ENCODE data around the gene WDR49. TPM values are rescaled to one million over a fixed set of nuclear protein-coding genes. Genes with fewer than 3 reads are reported as not detected.

The WDR49 gene
- total RNA-seq, 2 donors from 2014 or later = 0.93 to 1.6 TPM

DNA sequence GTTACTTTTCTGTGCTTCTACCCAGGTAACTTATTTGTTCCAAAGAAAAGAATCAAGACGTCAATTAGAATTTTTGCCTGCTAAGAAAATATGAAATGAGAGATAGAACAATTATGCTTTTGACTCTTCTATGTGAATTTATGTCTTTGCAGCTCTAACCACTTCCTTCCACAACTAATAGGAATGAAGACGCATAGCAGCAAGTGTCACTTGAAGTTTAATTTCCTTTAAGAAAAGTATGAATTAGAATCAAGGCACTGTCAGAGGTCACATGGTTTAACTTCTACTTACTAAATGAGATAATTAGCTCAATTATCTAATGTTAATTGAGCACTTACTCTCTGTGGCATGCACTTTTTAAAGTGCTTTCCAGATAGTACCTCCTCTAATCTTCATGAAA, 3.3 kb downstream of the WDR49 start:
- Histone ChIP-seq H3K36me3 (ENCODE audit: control insufficient read depth, insufficient read depth, low read length) (no peaks in the 10 kb centered on the region), H3K27me3 (ENCODE audit: control insufficient read depth, insufficient read depth, low read length, poor library complexity, severe bottlenecking) (no peaks in the 10 kb centered on the region), H3K9ac (ENCODE audit: extremely low read depth, low read length, poor library complexity, severe bottlenecking) (no peak overlapping the region), H3K27ac (ENCODE audit: low read depth, low read length) (no peak overlapping the region), H3K4me1 (ENCODE audit: control insufficient read depth, insufficient read depth, low read length) (no peaks in the 10 kb centered on the region), H3K4me3 (ENCODE audit: low read length) (no peak overlapping the region), H3K9me3 (ENCODE audit: control insufficient read depth, low read length) (no peaks in the 10 kb centered on the region)
- Mint-ChIP-seq H3K27ac (no peak overlapping the region), H3K36me3 (ENCODE audit: low read depth) (no peaks in the 10 kb centered on the region), H3K4me3 (no peak overlapping the region), H3K4me1 (peaks cover 7% of the 10 kb centered on the region), H3K9me3 (peaks cover 2% of the 10 kb centered on the region), H3K27me3 (ENCODE audit: insufficient read depth) (no peaks in the 10 kb centered on the region)
- TF ChIP-seq, protein P1, sequence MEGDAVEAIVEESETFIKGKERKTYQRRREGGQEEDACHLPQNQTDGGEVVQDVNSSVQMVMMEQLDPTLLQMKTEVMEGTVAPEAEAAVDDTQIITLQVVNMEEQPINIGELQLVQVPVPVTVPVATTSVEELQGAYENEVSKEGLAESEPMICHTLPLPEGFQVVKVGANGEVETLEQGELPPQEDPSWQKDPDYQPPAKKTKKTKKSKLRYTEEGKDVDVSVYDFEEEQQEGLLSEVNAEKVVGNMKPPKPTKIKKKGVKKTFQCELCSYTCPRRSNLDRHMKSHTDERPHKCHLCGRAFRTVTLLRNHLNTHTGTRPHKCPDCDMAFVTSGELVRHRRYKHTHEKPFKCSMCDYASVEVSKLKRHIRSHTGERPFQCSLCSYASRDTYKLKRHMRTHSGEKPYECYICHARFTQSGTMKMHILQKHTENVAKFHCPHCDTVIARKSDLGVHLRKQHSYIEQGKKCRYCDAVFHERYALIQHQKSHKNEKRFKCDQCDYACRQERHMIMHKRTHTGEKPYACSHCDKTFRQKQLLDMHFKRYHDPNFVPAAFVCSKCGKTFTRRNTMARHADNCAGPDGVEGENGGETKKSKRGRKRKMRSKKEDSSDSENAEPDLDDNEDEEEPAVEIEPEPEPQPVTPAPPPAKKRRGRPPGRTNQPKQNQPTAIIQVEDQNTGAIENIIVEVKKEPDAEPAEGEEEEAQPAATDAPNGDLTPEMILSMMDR (conservative IDR thresholded peaks at IDR 0.05) = no peak
- WGBS, 2 experiments (ENCODE audit: insufficient coverage in 1 of 2, insufficient read length in 1 of 2) = 83% methylated on average over 2 of the region's 2 CpGs; no CpG with 5 or more reads in 1 of the 2 experiments
- DNase-seq = no peak

GRCh38 chr3:167649746-167650145, 4.0 kb downstream of the WDR49 start:
- H3K4me1 Mint-ChIP-seq = peaks cover 7% of the 10 kb centered on the region
- Histone ChIP-seq H3K4me1 (ENCODE audit: control insufficient read depth, insufficient read depth, low read length) (no peaks in the 10 kb centered on the region), H3K9ac (ENCODE audit: extremely low read depth, low read length, poor library complexity, severe bottlenecking) (no peak overlapping the region), H3K27ac (ENCODE audit: low read depth, low read length) (no peak overlapping the region), H3K4me3 (ENCODE audit: low read length) (no peak overlapping the region), H3K27me3 (ENCODE audit: control insufficient read depth, insufficient read depth, low read length, poor library complexity, severe bottlenecking) (no peaks in the 10 kb centered on the region), H3K36me3 (ENCODE audit: control insufficient read depth, insufficient read depth, low read length) (no peaks in the 10 kb centered on the region), H3K9me3 (ENCODE audit: control insufficient read depth, low read length) (peaks cover under 1% of the 10 kb centered on the region)
- WGBS, 2 experiments (ENCODE audit: insufficient coverage in 1 of 2, insufficient read length in 1 of 2) = 78% methylated on average over 1 of the region's 1 CpG; no CpG with 5 or more reads in 1 of the 2 experiments
- H3K27me3 Mint-ChIP-seq (ENCODE audit: insufficient read depth) = no peaks in the 10 kb centered on the region
- no peak overlapping the region for H3K27ac Mint-ChIP-seq
- H3K4me3 Mint-ChIP-seq = no peak overlapping the region
- TF ChIP-seq, protein P1 (conservative IDR thresholded peaks at IDR 0.05) = no peak
- H3K36me3 Mint-ChIP-seq (ENCODE audit: low read depth) = no peaks in the 10 kb centered on the region
- H3K9me3 Mint-ChIP-seq = peaks cover 3% of the 10 kb centered on the region
- DNase-seq = no peak

GRCh38 chr3:167644611-167645010, 9.1 kb downstream of the WDR49 start:
- Mint-ChIP-seq H3K27me3 (ENCODE audit: insufficient read depth) (peaks cover 13% of the 10 kb centered on the region), H3K9me3 (peaks cover 6% of the 10 kb centered on the region), H3K4me3 (no peak overlapping the region), H3K36me3 (ENCODE audit: low read depth) (no peaks in the 10 kb centered on the region), H3K27ac (no peak overlapping the region), H3K4me1 (peaks cover 5% of the 10 kb centered on the region)
- Histone ChIP-seq H3K27ac (ENCODE audit: low read depth, low read length) (no peak overlapping the region), H3K9ac (ENCODE audit: extremely low read depth, low read length, poor library complexity, severe bottlenecking) (no peak overlapping the region), H3K36me3 (ENCODE audit: control insufficient read depth, insufficient read depth, low read length) (no peaks in the 10 kb centered on the region), H3K4me3 (ENCODE audit: low read length) (no peak overlapping the region), H3K9me3 (ENCODE audit: control insufficient read depth, low read length) (peaks cover 8% of the 10 kb centered on the region), H3K27me3 (ENCODE audit: control insufficient read depth, insufficient read depth, low read length, poor library complexity, severe bottlenecking) (peaks cover 4% of the 10 kb centered on the region), H3K4me1 (ENCODE audit: control insufficient read depth, insufficient read depth, low read length) (no peaks in the 10 kb centered on the region)
- TF ChIP-seq, protein P1 (conservative IDR thresholded peaks at IDR 0.05) = no peak
- WGBS, 2 experiments (ENCODE audit: insufficient coverage in 1 of 2, insufficient read length in 1 of 2) = 100% methylated on average over 1 of the region's 1 CpG; no CpG with 5 or more reads in 1 of the 2 experiments
- no peak for DNase-seq

All from endodermal cell (in vitro differentiated cells).